SK-N-MC (cell line): ENCODE measurements around the gene KATNB1.

Source experiments
- DNase-seq: peaks from one replicate; pipeline ENCODE4 v3.0.0-alpha.2; 2011; ENCODE audit warnings: low read depth, low spot score
- H3K27ac ChIP-seq: fragments of 200-600 bp; sonication (generic); 2 replicates; pipeline ENCODE4 v1.5.1; 2016; ENCODE audit warnings: mixed run types
- H3K36me3 ChIP-seq: fragments of 200-600 bp; sonication (generic); 2 replicates; pipeline ENCODE4 v1.6.1; 2017; ENCODE audit warnings: antibody characterized with exemption, low read length, mixed read lengths; ENCODE audit not compliant: insufficient read depth
- H3K4me3 ChIP-seq: fragments of 200-600 bp; sonication (generic); 2 replicates; pipeline ENCODE4 v1.5.1; 2016
- H3K9ac ChIP-seq: fragments of 200-600 bp; sonication (generic); 2 replicates; pipeline ENCODE4 v1.8.0; 2017; ENCODE audit warnings: mixed run types, mixed read lengths; ENCODE audit not compliant: insufficient read length
- H3K9me3 ChIP-seq: fragments of 200-600 bp; sonication (generic); 2 replicates; pipeline ENCODE4 v1.6.1; 2017; ENCODE audit warnings: low read depth, mild to moderate bottlenecking, antibody characterized with exemption, low read length, moderate library complexity, mixed read lengths
- EZH2 ChIP-seq: fragments of 200-600 bp; sonication (generic); IDR thresholded peaks from one replicate; pipeline ENCODE4 v1.6.1; 2017; ENCODE audit warnings: antibody characterized with exemption
- FOXP2 ChIP-seq: optimal IDR thresholded peaks from 2 replicates; pipeline ENCODE3; 2011; ENCODE audit warnings: mild to moderate bottlenecking, moderate library complexity; ENCODE audit not compliant: insufficient read depth; ENCODE audit errors: extremely low read length, control extremely low read depth
- POLR2AphosphoS5 ChIP-seq: IDR thresholded peaks from 2 replicates; pipeline ENCODE4 v1.6.1; 2012; ENCODE audit warnings: mild to moderate bottlenecking, low read depth, low read length, borderline replicate concordance

The KATNB1 gene

GRCh38 chr16:57758331-57759117, 23.0 kb downstream of the KATNB1 start:
- H3K4me3 ChIP-seq = no peak overlapping the region
- H3K27ac ChIP-seq = peak overlapping the region; percentile 64
- H3K36me3 ChIP-seq = peaks cover 4% of the 10 kb centered on the region; the same call in 1 of the 2 replicates
- DNase-seq = no peak
- H3K9ac ChIP-seq = no peak overlapping the region
- H3K9me3 ChIP-seq = no peaks in the 10 kb centered on the region
- TF ChIP-seq EZH2 (no peak), POLR2AphosphoS5 (no peak), FOXP2 (no peak)

GRCh38 chr16:57759131-57759530, 23.6 kb downstream of the KATNB1 start:
- Histone ChIP-seq H3K4me3 (no peak overlapping the region), H3K27ac (peak overlapping the region; percentile 64; the same call in 1 of the 2 replicates), H3K9me3 (no peaks in the 10 kb centered on the region), H3K36me3 (peaks cover 4% of the 10 kb centered on the region; the same call in 1 of the 2 replicates), H3K9ac (no peak overlapping the region)
- TF ChIP-seq FOXP2 = no peak
- no peak for TF ChIP-seq POLR2AphosphoS5
- TF ChIP-seq EZH2 = no peak
- DNase-seq = no peak

GRCh38 chr16:57759541-57760356, 24.2 kb downstream of the KATNB1 start:
- Histone ChIP-seq H3K36me3 (peaks cover 4% of the 10 kb centered on the region; the same call in 1 of the 2 replicates), H3K27ac (no peak overlapping the region), H3K4me3 (no peak overlapping the region), H3K9ac (no peak overlapping the region), H3K9me3 (no peaks in the 10 kb centered on the region)
- DNase-seq = no peak
- TF ChIP-seq FOXP2 = no peak
- TF ChIP-seq EZH2 = no peak

- H3K4me3 ChIP-seq = no peak overlapping the region
- TF ChIP-seq FOXP2 (no peak), EZH2 (no peak), POLR2AphosphoS5 (no peak; the same call in 1 of the 2 replicates)
- H3K9me3 ChIP-seq = no peaks in the 10 kb centered on the region
- no peak for DNase-seq
- H3K9ac ChIP-seq = no peak overlapping the region
- peaks cover 4% of the 10 kb centered on the region; the same call in 1 of the 2 replicates for H3K36me3 ChIP-seq
- H3K27ac ChIP-seq = no peak overlapping the region
Observed at GRCh38 chr16:57760357-57761160, 25.0 kb downstream of the KATNB1 start.

GRCh38 chr16:57761301-57761700, 25.7 kb downstream of the KATNB1 start:
- H3K4me3 ChIP-seq = no peak overlapping the region
- peaks cover 4% of the 10 kb centered on the region; the same call in 1 of the 2 replicates for H3K36me3 ChIP-seq
- no peak for TF ChIP-seq POLR2AphosphoS5
- no peak for TF ChIP-seq EZH2
- TF ChIP-seq FOXP2 = no peak
- no peaks in the 10 kb centered on the region for H3K9me3 ChIP-seq
- no peak overlapping the region for H3K27ac ChIP-seq
- no peak overlapping the region for H3K9ac ChIP-seq
- no peak for DNase-seq

GRCh38 chr16:57761957-57762356, 26.4 kb downstream of the KATNB1 start:
- Histone ChIP-seq H3K4me3 (no peak overlapping the region), H3K36me3 (peaks cover 4% of the 10 kb centered on the region; the same call in 1 of the 2 replicates), H3K27ac (no peak overlapping the region), H3K9me3 (no peaks in the 10 kb centered on the region), H3K9ac (no peak overlapping the region)
- DNase-seq = no peak
- no peak for TF ChIP-seq EZH2
- TF ChIP-seq FOXP2 = no peak
- TF ChIP-seq POLR2AphosphoS5 = no peak

- H3K36me3 ChIP-seq = peaks cover 10% of the 10 kb centered on the region; the same call in 1 of the 2 replicates
- TF ChIP-seq EZH2 (no peak), FOXP2 (no peak), POLR2AphosphoS5 (no peak)
Observed at GRCh38 chr16:57762365-57763040, 26.9 kb downstream of the KATNB1 start.

More at GRCh38 chr16:57762365-57763040, 26.9 kb downstream of the KATNB1 start:
- Histone ChIP-seq H3K4me3 (no peak overlapping the region), H3K9ac (no peak overlapping the region), H3K27ac (no peak overlapping the region), H3K9me3 (no peaks in the 10 kb centered on the region)
- no peak for DNase-seq
